OCI-M2 (cell line): ENCODE results near the gene RHBDD2.

Experiments
- DNase-seq: peaks from one replicate; lab custom pipeline; 2025; ENCODE audit not compliant: unreplicated experiment; lab: John Stamatoyannopoulos, UW

RHBDD2 gene

GRCh38 chr7:75916259-75916658 lies 37.4 kb downstream of the RHBDD2 start:
- DNase-seq = no peak

- no peak for DNase-seq
Observed at GRCh38 chr7:75916685-75917634, 38.1 kb downstream of the RHBDD2 start.

GRCh38 chr7:75920431-75921161 lies 41.8 kb downstream of the RHBDD2 start:
- no peak for DNase-seq

GRCh38 chr7:75921479-75921878 lies 42.6 kb downstream of the RHBDD2 start:
- DNase-seq = no peak

GRCh38 chr7:75922966-75923603 lies 44.3 kb downstream of the RHBDD2 start:
- no peak for DNase-seq

GRCh38 chr7:75924256-75924655 lies 45.4 kb downstream of the RHBDD2 start:
- DNase-seq = no peak

GRCh38 chr7:75924889-75925288 lies 46.1 kb downstream of the RHBDD2 start:
- DNase-seq = no peak

GRCh38 chr7:75925717-75926435 lies 47.0 kb downstream of the RHBDD2 start:
- DNase-seq = no peak

- DNase-seq = no peak
Observed at GRCh38 chr7:75928568-75928914, 49.7 kb downstream of the RHBDD2 start.

GRCh38 chr7:75931680-75932079 lies 52.8 kb downstream of the RHBDD2 start:
- no peak for DNase-seq

- DNase-seq = no peak
Observed at GRCh38 chr7:75937958-75938786, 59.3 kb downstream of the RHBDD2 start.
